HG03469 (cell line): Measurements from ENCODE around the gene SORCS3.
"Not testable (repeated sequence)": the region's sequence is repeated elsewhere in the genome, so short reads cannot be mapped to it uniquely, and the experiment has no call there.

Source experiments
- ATAC-seq: cut with Tn5 transposase; IDR thresholded peaks from one replicate; pipeline ENCODE4 v1.9.1; 2021; ENCODE audit warnings: mild to moderate bottlenecking, moderate library complexity, moderate number of reproducible peaks; ENCODE audit not compliant: unreplicated experiment

SORCS3 gene

GRCh38 chr10:104689547-104689946 is 48.5 kb downstream of the SORCS3 start:
- ATAC-seq = no peak

DNA sequence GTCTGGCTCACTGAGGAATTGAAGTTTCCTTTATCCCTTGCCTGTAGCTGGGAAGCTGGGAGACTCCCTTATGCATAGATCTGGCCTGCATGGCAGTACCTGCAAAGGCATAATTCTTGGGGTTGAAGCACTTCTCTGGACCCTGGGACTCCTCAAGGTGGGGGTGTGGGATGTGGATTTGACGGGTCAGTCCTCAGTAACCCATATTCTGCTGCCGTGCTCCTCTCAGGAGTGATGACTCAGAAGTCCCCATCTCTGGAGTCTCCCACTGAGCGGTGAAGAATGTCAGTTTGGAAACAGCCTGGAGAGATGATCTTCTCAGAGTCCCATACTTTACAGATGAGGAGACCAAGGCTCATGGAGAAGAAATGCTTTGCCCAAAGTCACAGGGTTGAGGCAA is 49.0 kb downstream of the SORCS3 start:
- no peak for ATAC-seq

- no peak for ATAC-seq
These were observed 49.9 kb downstream of the SORCS3 start for GRCh38 chr10:104690959-104691358.

GRCh38 chr10:104694074-104694473 is 53.0 kb downstream of the SORCS3 start:
- ATAC-seq = no peak

GRCh38 chr10:104703262-104703661 is 62.2 kb downstream of the SORCS3 start:
- ATAC-seq = not testable (repeated sequence)

GRCh38 chr10:104706886-104707285 is 65.8 kb downstream of the SORCS3 start:
- ATAC-seq = no peak

- no peak for ATAC-seq
These were observed 66.7 kb downstream of the SORCS3 start for GRCh38 chr10:104707602-104708459.

DNA sequence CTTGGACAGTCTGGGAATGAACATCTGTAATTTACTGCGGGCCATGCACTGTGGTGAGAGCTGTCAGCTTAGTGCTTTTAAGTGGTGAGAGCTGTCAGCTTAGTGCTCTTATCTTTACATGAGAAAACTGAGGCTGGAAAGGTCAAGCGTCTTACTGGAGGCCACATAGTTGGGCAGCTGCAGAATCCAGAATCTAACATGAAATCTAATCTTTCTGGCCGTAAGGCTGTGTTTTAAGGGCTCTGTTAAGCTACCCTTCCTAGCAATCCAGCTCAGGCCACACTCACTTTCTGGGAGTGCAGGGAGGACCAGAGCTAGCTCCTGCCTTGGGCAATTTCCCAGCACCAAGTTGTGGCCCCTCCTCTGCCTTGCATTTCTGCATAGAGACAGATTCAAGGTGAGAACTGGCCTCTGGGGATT is 70.2 kb downstream of the SORCS3 start:
- ATAC-seq = no peak

DNA sequence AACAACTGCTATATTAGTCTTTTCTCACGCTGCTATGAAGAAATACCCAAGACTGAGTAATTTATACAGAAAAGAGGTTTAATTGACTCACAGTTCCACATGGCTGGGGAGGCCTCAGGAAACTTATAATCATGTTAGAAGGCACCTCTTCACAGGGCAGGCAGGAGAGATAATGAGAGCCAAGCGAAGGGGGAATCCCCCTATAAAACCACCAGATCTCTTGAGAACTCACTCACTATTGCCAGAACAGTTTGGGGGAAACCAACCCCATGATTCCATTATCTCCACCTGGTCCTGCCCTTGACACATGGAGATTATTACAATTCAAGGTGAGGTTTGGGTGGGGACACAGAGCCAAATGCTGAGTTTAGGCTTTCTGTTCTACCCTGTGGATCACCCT is 89.5 kb downstream of the SORCS3 start:
- ATAC-seq = not testable (repeated sequence)

- no peak for ATAC-seq
These were observed 90.1 kb downstream of the SORCS3 start for GRCh38 chr10:104731192-104731591.

DNA sequence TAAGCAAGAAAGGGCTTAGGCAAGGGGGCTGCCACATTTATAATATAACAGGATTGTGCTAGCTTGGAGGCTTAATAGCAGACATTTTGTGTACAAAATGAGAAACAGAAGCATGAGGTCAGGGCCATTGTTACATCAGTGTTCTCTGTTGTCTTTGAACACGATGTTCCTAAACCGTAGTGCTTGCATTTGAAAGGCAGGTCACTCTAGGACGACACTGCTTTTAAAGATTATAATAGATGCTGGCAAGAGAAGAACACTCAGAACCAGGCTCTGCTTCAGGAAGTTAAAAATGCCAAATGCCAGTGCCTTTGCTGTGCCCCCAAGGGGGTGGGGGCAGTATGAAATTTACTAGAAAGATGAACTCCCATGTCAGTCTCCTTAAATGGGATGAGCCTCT is 91.1 kb downstream of the SORCS3 start:
- no peak for ATAC-seq

DNA sequence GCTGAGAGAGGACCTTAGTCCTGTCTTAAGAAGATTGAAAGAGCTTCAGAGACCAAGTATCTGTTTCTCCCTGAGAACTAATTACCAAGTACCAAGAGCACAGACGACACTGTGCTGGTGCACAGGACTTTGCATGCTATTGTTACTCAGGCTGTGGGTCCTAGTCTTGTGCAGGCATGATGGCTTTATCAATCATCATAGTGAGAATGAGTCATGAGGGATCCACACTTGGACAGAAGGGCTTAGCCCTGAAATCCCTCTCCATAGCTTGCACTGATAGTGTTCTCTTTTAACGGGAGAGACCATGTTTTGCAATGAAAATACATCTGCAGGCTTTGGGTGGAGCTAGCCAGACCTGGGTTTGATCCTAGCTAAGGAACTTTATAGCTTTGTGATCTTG is 93.3 kb downstream of the SORCS3 start:
- no peak for ATAC-seq

DNA sequence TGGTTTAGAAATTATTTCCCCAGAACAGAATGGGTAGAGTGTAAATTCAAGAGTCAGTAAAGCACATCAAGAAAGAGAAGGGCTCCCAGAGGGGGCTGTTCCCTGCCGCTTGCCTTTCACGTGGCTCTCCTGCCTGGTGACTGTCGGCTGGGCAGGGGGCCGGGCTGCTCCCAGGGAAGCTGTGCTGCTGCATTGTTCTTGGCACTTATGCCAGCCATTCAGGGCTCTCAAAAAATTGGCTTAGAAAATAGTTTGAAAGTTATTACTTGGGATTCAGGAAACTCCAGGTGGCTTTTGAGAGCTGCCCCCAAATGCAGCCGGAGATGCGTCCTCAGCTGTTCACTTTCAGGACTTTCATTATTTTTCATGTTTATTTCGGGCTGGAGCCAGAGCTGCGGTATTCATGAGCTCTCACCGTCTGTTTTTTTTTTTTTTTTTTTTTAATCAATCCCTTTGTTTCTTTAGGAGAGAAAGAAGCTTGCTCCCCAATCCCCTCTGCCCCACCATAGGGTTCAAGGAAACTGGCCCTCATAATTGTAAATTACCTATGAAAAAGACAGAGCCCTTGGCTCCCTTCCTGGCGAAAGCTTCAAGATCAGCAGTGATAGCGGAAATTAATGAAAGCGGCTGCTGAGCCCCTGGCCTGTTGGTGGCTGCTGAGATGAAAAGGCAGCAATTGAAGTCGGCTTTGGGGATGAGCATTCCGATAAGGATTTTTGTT is 94.1 kb downstream of the SORCS3 start:
- no peak for ATAC-seq

DNA sequence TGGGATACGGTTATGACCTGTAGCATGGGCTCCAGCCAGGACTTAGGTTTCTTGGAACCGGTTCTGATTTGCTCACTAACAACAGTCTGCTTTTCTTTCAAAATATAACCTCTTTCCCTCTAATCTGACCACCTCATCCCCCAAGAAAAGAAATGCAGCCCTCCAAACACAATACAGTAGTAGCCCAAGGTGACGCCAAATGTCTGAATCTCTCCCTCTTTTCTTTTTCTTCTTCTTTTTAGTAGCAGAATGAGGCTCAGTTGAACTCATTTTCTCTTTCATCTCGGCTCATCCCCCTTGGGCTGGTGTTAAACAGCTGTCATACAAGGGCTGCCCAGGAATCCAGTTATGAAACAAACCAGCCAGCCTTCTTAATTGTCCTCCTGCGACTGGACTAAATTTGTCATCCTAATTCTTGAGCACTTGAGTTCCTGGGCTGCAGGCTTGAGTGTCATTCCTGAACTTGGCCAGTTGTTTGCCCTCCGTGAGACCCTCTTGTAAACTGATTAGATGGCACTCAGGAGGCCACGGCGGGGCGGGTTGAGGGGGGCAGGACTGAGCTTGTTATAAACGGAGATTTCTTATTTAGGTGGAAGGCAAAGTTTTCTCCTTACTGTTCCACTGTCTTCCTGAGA is 94.8 kb downstream of the SORCS3 start:
- ATAC-seq = no peak

DNA sequence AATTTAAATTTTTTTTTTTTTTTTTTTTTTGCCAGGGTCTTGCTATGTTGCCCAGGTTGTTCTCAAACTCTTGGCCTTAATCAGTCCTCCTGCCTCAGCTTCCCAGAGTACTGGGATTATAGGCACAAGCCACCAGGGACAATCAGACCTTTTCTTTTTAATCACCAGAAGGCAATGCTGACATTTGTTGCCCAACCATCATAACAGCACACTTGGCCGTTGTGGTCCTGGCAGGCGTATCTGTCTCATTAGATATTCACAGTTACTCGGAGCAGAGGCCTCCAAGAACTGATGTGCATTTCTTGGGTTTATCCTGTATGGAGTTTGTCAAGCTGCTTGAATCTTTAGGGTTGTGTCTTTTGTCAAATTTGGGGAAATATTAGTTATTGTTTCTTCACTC is 100.0 kb downstream of the SORCS3 start:
- ATAC-seq = no peak

GRCh38 chr10:104744052-104744451 is 103.0 kb downstream of the SORCS3 start:
- ATAC-seq = no peak

GRCh38 chr10:104750291-104750690 is 109.2 kb downstream of the SORCS3 start:
- no peak for ATAC-seq

DNA sequence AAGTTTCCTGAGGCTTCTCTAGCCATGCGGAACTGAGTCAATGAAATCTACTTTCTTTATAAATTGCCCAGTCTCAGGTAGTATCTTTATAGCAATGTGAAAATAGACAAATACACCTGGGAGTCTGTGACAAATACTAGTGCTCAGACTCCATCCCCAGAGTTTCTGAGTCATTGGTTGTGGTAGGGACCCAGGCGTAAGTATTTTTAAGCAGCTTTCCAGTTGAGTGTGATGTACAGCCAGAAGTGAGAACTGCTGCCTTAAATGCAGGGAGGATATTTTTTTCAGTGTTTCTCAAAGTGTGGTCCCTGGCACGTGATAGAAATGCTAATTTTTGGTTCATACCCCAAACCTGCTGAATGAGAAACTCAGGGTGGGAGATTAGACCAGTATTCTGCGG is 121.7 kb downstream of the SORCS3 start:
- no peak for ATAC-seq

GRCh38 chr10:104766341-104766740 is 125.3 kb downstream of the SORCS3 start:
- no peak for ATAC-seq

DNA sequence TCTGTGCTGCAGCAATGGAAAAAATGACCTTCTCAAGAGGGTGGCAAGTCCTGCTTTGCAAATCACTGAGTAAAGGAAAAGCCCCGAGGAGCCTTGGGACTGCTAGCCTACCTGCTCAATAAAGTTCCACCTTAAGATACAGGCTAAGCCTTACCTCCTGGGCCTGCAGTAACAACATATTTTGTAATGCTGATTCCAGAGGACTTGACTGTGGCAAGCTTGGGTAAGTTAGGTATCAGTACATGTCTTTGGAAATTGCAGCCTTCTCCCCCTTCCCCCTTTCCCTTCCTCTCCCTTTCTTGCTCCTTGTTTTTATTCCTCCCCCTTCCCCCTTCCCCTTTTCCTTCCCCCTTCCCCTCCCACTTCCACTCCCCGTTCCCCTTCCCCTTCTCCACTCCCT is 126.2 kb downstream of the SORCS3 start:
- ATAC-seq = no peak

GRCh38 chr10:104767745-104768144 is 126.7 kb downstream of the SORCS3 start:
- peak; percentile 31 for ATAC-seq

GRCh38 chr10:104773105-104773504 is 132.0 kb downstream of the SORCS3 start:
- ATAC-seq = no peak
